HepG2 (cell line): ENCODE data around the gene PDGFB. TPM values are rescaled to one million over a fixed set of nuclear protein-coding genes. Genes with fewer than 3 reads are reported as not detected.
A peak's percentile ranks its signal among the peaks of the same experiment; 100 is the strongest.

ENCODE experiments used
- ATAC-seq: fragments of 200-7000 bp; cut with Tn5 transposase; 3 replicates; pipeline ENCODE4 v1.9.1; 2020; ENCODE audit warnings: mild to moderate bottlenecking, moderate library complexity
- BruUV-seq: library from RNA; stranded (reverse); fragments of 400-500 nt; replicated peaks from 2 replicates; lab custom pipeline; 2021; lab: Mats Ljungman, UMichigan
- CTCF ChIA-PET: fragments of 300-600 bp; formaldehyde crosslinking; extraction: SDS; loops from one replicate; lab custom pipeline; 2021; ENCODE audit warnings: low total read pairs, inconsistent platforms, low intra/inter-chr PET ratio; lab: Yijun Ruan, JAX
- POLR2A ChIA-PET: fragments of 350-600 bp; sonication (Branson Sonifier 250); formaldehyde crosslinking; loops from one replicate; lab custom pipeline; 2020; ENCODE audit warnings: antibody characterized with exemption, inconsistent platforms; lab: Yijun Ruan, JAX
- DNase-seq: peaks from one replicate; pipeline ENCODE4 v3.0.0-alpha.2; 2015; ENCODE audit warnings: low spot score
- FAIRE-seq: peaks from 3 replicates; lab custom pipeline; 2011; peaks lifted over from hg19 to GRCh38; lab: Jason Lieb, UNC
- H2AFZ ChIP-seq: one replicate; pipeline ENCODE4 v1.6.1; 2011; ENCODE audit warnings: low read length, inconsistent platforms
- H3K27ac ChIP-seq: fragments of 300-600 bp; 3 replicates; pipeline ENCODE4 v1.8.0; 2011; ENCODE audit warnings: mixed run types, mild to moderate bottlenecking, mixed read lengths, low read length, inconsistent platforms; ENCODE audit not compliant: insufficient read depth; ENCODE audit errors: extremely low read length
- H3K27me3 ChIP-seq, 2 experiments: fragments of 200-600 bp in 1 of 2; 2 replicates in 1 of 2; 3 replicates in 1 of 2; pipeline versions ENCODE4 v1.6.0 to v1.8.0; 2011; ENCODE audit warnings: low read length in 2 of 2, mild to moderate bottlenecking in 2 of 2, moderate library complexity in 2 of 2, inconsistent platforms in 1 of 2; ENCODE audit not compliant: insufficient read depth in 2 of 2, control insufficient read depth in 1 of 2
- H3K36me3 ChIP-seq, 2 experiments: fragments of 200-600 bp in 1 of 2; replicated peaks in 1 of 2; 2 replicates in 1 of 2; 3 replicates in 1 of 2; pipeline versions ENCODE4 v1.5.1 to v1.8.0; 2011; ENCODE audit warnings: low read length in 2 of 2, inconsistent platforms in 1 of 2; ENCODE audit not compliant: insufficient read depth in 2 of 2, control insufficient read depth in 1 of 2
- H3K4me1 ChIP-seq: 2 replicates; pipeline ENCODE4 v1.5.1; 2012; ENCODE audit warnings: low read length, inconsistent platforms; ENCODE audit not compliant: insufficient read depth
- H3K4me2 ChIP-seq: 2 replicates; pipeline ENCODE4 v1.6.0; 2011; ENCODE audit warnings: low read depth, low read length, inconsistent platforms
- H3K4me3 ChIP-seq, 3 experiments: fragments of 200-600 bp in 1 of 3; sonication (generic), shearing (Covaris generic) in 1 of 3; replicated peaks in 1 of 3; 2 replicates each; pipeline ENCODE4 v1.5.1; 2011 to 2016; ENCODE audit warnings: low read length in 3 of 3, inconsistent platforms in 2 of 3, low read depth in 2 of 3, mild to moderate bottlenecking in 2 of 3, control low read depth in 1 of 3, mixed read lengths in 1 of 3; ENCODE audit not compliant: insufficient read depth in 1 of 3
- H3K79me2 ChIP-seq: one replicate; pipeline ENCODE4 v1.6.1; 2011; ENCODE audit warnings: low read length, inconsistent platforms; ENCODE audit not compliant: insufficient read depth
- H3K9ac ChIP-seq: 2 replicates; pipeline ENCODE4 v1.6.0; 2011; ENCODE audit warnings: mild to moderate bottlenecking, low read depth, low read length, inconsistent platforms; ENCODE audit not compliant: insufficient read depth
- H3K9me3 ChIP-seq: 2 replicates; pipeline ENCODE4 v1.5.1; 2012; ENCODE audit warnings: mild to moderate bottlenecking, low read length
- H4K20me1 ChIP-seq: 2 replicates; pipeline ENCODE4 v1.6.0; 2011; ENCODE audit warnings: inconsistent platforms, mild to moderate bottlenecking, low read length, moderate library complexity; ENCODE audit not compliant: insufficient read depth
- CHD2 ChIP-seq: IDR thresholded peaks from 2 replicates; pipeline ENCODE4 v1.6.1; 2011; ENCODE audit warnings: low read depth, low read length, improper control_type of control experiment
- MAFK ChIP-seq, 2 experiments: IDR thresholded peaks in 1 of 2; conservative IDR thresholded peaks in 1 of 2; 2 replicates each; pipeline ENCODE4 v1.6.1; 2011; ENCODE audit warnings: improper control_type of control experiment in 2 of 2, low read length in 2 of 2
- TBX3 ChIP-seq: fragments of 450-650 bp; IDR thresholded peaks from 2 replicates; pipeline ENCODE4 v1.6.1; 2017; ENCODE audit warnings: antibody characterized with exemption, mild to moderate bottlenecking, inconsistent platforms, borderline replicate concordance
- ZNF737 ChIP-seq: sonication (generic); formaldehyde crosslinking; IDR thresholded peaks from 2 replicates; pipeline ENCODE4 v1.5.0; 2020; ENCODE audit warnings: missing genetic modification reagents, mild to moderate bottlenecking, borderline replicate concordance
- WGBS: methylation state at CpG from one replicate; pipeline ENCODE4 v1.1.6; 2017; ENCODE audit warnings: low lambda C conversion rate; 5-methylcytosine and 5-hydroxymethylcytosine counted together
- in situ Hi-C: cut with HindIII; loops from 2 replicates; pipeline ENCODE4 v1.10.0; 2017; ENCODE audit warnings: low pct_unique_long_range_greater_than_20kb; ENCODE audit not compliant: extremely low pct_ligation_motif_present
- intact Hi-C: fragments of 100-400 bp; cut with micrococcal nuclease; formaldehyde crosslinking; loops from one replicate; pipeline ENCODE4 v1.10.0; 2022; ENCODE audit not compliant: unreplicated experiment
- polyA plus RNA-seq, 8 experiments: library from polyadenylated mRNA; depleted of rRNA in 3 of 8; stranded (reverse) in 7 of 8; unstranded in 1 of 8; fragments of >200 nt; fragmentation: Illumina TruSeq in 4 of 8; extraction: Trizol in 4 of 8; gene quantifications; 2 replicates each; pipeline versions ENCODE4 v1.2.1 to v1.2.3, GENCODE V29; 2011 to 2016; ENCODE audit warnings: low read depth in 4 of 8, missing spikeins in 1 of 8, mixed read lengths in 1 of 8; ENCODE audit not compliant: insufficient read depth in 1 of 8
- total RNA-seq, 5 experiments: library from RNA; depleted of rRNA; stranded (reverse); fragments of >200 nt; fragmentation: Illumina TruSeq; extraction: Trizol; gene quantifications; 2 replicates each; pipeline ENCODE4 v1.2.3, GENCODE V29; 2016; ENCODE audit warnings: low read depth in 1 of 5
- TF ChIP-seq, protein P1 (sequence below): sonication (generic); formaldehyde crosslinking; IDR thresholded peaks from 2 replicates; pipeline ENCODE4 v1.4.0; 2020; ENCODE audit warnings: missing genetic modification reagents
- TF ChIP-seq, protein P2 (sequence below): sonication (generic); formaldehyde crosslinking; IDR thresholded peaks from 2 replicates; pipeline ENCODE4 v1.8.0; 2022; ENCODE audit warnings: mild to moderate bottlenecking, missing genetic modification reagents, borderline replicate concordance
- TF ChIP-seq, protein P3 (sequence below): sonication (generic); formaldehyde crosslinking; IDR thresholded peaks from 2 replicates; pipeline ENCODE4 v1.8.1; 2023; ENCODE audit warnings: mild to moderate bottlenecking, inconsistent platforms, moderate library complexity, missing genetic modification reagents, borderline replicate concordance
- TF ChIP-seq, protein P4 (sequence below): sonication (generic); formaldehyde crosslinking; IDR thresholded peaks from 2 replicates; pipeline ENCODE4 v1.5.0; 2020; ENCODE audit warnings: mild to moderate bottlenecking, missing genetic modification reagents, borderline replicate concordance

Gene PDGFB
- total and polyA plus RNA-seq, 2 of the 13 experiments (the other 11 are each of a cell fraction or from before 2014, with no cell fraction given) = 1.4 to 10.1 TPM

DNA sequence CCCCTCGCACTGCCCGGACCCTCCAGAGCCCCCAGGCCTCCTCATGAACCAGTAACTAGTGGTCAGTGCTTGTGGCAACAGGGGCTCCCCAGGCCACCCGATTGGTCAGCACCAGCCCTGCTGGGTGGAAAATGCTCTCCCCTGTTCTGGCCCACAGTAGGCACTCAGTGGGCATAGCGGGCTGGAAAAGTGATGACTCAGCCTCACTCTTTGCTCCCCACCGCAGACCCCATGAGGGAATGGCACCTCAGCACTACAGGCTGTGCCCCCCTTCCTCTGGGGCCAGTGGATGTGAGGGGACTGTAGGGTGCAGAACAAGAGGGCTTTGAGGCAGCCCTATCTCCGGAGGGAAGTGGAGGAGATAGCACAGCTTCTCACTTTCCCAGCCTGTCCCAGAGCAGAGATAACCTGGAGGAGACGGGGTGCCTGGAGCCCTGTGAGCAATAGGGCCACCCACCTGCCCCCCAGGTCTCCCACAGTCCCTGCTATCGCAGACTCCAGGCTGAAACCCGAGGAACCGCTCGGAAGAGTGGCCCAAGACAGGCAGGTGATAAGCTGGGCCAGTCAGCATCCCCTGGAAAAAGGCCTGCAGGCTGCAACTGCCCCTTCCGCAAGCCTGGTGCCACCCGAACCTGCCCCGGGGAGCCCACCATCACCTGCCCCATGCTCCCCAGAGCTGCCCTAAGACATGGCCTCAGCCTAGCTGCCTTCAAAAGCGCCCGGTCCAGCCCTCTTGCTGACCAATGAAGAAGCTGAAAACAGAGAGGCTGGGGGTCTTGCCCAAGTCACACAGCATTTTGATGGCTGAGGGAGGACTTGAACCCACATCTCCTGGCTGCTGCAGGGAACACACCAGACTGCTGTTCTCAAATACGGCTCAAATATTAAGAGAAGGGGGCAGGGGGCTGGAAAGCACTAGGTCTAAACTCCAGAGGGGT is 29.4 kb upstream of the PDGFB start:
- in situ Hi-C loops = no loop called here
- Histone ChIP-seq H3K27me3 (peaks cover 8 to 33% of the 10 kb centered on the region in 2 experiments), H3K36me3 (no peaks in the 10 kb centered on the region), H3K4me1 (peaks cover 20% of the 10 kb centered on the region; the same call in 1 of the 2 replicates), H3K9ac (no peak overlapping the region), H3K9me3 (no peaks in the 10 kb centered on the region), H2AFZ (no peak overlapping the region), H3K79me2 (no peaks in the 10 kb centered on the region), H4K20me1 (no peaks in the 10 kb centered on the region), H3K4me3 (no peak overlapping the region), H3K27ac (no peak overlapping the region), H3K4me2 (no peak overlapping the region)
- intact Hi-C loops = no loop called here
- no peak for ATAC-seq
- CTCF ChIA-PET = no interaction called here
- no peak for DNase-seq
- no TSS peak for BruUV-seq
- WGBS = 29% methylated on average over 13 of the region's 17 CpGs
- FAIRE-seq = no peak
- POLR2A ChIA-PET = no interaction called here
- TF ChIP-seq, protein P1, sequence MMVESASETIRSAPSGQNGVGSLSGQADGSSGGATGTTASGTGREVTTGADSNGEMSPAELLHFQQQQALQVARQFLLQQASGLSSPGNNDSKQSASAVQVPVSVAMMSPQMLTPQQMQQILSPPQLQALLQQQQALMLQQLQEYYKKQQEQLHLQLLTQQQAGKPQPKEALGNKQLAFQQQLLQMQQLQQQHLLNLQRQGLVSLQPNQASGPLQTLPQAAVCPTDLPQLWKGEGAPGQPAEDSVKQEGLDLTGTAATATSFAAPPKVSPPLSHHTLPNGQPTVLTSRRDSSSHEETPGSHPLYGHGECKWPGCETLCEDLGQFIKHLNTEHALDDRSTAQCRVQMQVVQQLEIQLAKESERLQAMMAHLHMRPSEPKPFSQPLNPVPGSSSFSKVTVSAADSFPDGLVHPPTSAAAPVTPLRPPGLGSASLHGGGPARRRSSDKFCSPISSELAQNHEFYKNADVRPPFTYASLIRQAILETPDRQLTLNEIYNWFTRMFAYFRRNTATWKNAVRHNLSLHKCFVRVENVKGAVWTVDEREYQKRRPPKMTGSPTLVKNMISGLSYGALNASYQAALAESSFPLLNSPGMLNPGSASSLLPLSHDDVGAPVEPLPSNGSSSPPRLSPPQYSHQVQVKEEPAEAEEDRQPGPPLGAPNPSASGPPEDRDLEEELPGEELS = no peak
- TF ChIP-seq ZNF737 (CRISPR knock-in tag) (no peak), CHD2 (no peak), TBX3 (no peak), MAFK (conservative IDR thresholded peaks at IDR 0.05 in 1 of 2, IDR thresholded peaks at IDR 0.05 in 1 of 2; ENCODE audit: low read length in 2 of 2) (peak; percentile 67 to 78; a peak in 3 of 4 replicates)
- TF ChIP-seq, protein P2, sequence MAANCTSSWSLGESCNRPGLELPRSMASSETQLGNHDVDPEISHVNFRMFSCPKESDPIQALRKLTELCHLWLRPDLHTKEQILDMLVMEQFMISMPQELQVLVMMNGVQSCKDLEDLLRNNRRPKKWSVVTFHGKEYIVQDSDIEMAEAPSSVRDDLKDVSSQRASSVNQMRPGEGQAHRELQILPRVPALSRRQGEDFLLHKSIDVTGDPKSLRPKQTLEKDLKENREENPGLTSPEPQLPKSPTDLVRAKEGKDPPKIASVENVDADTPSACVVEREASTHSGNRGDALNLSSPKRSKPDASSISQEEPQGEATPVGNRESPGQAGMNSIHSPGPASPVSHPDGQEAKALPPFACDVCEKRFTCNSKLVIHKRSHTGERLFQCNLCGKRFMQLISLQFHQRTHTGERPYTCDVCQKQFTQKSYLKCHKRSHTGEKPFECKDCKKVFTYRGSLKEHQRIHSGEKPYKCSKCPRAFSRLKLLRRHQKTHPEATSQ = no peak
- TF ChIP-seq, protein P3, sequence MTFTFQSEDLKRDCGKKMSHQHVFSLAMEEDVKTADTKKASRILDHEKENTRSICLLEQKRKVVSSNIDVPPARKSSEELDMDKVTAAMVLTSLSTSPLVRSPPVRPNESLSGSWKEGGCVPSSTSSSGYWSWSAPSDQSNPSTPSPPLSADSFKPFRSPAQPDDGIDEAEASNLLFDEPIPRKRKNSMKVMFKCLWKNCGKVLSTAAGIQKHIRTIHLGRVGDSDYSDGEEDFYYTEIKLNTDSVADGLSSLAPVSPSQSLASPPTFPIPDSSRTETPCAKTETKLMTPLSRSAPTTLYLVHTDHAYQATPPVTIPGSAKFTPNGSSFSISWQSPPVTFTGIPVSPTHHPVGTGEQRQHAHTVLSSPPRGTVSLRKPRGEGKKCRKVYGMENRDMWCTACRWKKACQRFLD (CRISPR knock-in tag) = no peak
- TF ChIP-seq, protein P4, sequence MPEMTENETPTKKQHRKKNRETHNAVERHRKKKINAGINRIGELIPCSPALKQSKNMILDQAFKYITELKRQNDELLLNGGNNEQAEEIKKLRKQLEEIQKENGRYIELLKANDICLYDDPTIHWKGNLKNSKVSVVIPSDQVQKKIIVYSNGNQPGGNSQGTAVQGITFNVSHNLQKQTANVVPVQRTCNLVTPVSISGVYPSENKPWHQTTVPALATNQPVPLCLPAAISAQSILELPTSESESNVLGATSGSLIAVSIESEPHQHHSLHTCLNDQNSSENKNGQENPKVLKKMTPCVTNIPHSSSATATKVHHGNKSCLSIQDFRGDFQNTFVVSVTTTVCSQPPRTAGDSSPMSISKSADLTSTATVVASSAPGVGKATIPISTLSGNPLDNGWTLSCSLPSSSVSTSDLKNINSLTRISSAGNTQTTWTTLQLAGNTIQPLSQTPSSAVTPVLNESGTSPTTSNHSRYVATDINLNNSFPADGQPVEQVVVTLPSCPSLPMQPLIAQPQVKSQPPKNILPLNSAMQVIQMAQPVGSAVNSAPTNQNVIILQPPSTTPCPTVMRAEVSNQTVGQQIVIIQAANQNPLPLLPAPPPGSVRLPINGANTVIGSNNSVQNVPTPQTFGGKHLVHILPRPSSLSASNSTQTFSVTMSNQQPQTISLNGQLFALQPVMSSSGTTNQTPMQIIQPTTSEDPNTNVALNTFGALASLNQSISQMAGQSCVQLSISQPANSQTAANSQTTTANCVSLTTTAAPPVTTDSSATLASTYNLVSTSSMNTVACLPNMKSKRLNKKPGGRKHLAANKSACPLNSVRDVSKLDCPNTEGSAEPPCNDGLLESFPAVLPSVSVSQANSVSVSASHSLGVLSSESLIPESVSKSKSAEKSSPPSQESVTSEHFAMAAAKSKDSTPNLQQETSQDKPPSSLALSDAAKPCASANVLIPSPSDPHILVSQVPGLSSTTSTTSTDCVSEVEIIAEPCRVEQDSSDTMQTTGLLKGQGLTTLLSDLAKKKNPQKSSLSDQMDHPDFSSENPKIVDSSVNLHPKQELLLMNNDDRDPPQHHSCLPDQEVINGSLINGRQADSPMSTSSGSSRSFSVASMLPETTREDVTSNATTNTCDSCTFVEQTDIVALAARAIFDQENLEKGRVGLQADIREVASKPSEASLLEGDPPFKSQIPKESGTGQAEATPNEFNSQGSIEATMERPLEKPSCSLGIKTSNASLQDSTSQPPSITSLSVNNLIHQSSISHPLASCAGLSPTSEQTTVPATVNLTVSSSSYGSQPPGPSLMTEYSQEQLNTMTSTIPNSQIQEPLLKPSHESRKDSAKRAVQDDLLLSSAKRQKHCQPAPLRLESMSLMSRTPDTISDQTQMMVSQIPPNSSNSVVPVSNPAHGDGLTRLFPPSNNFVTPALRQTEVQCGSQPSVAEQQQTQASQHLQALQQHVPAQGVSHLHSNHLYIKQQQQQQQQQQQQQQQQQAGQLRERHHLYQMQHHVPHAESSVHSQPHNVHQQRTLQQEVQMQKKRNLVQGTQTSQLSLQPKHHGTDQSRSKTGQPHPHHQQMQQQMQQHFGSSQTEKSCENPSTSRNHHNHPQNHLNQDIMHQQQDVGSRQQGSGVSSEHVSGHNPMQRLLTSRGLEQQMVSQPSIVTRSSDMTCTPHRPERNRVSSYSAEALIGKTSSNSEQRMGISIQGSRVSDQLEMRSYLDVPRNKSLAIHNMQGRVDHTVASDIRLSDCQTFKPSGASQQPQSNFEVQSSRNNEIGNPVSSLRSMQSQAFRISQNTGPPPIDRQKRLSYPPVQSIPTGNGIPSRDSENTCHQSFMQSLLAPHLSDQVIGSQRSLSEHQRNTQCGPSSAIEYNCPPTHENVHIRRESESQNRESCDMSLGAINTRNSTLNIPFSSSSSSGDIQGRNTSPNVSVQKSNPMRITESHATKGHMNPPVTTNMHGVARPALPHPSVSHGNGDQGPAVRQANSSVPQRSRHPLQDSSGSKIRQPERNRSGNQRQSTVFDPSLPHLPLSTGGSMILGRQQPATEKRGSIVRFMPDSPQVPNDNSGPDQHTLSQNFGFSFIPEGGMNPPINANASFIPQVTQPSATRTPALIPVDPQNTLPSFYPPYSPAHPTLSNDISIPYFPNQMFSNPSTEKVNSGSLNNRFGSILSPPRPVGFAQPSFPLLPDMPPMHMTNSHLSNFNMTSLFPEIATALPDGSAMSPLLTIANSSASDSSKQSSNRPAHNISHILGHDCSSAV (CRISPR knock-in tag) = no peak
